ENCODE results near the gene RAI14.

DNA sequence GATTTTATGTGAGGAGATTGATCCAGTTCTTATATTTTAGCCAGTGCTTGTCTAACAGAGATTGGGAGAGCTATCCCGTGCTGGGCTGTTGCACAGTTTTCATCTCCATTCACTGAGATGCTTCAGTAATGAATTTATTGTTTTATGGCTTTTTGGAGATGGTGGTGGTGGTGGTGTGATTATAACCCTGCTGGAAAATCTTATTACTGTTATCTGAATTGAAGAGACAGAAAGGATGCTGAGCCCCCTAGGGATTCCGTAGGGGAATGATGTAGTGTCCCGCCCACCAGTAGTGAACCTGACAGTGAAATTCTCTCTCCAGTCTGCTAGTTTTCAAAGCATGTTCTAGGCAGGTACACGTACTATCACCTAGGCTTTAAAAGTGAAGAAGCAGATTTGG lies 1.9 kb downstream of the RAI14 start:
- TF ChIP-seq, protein P1, sequence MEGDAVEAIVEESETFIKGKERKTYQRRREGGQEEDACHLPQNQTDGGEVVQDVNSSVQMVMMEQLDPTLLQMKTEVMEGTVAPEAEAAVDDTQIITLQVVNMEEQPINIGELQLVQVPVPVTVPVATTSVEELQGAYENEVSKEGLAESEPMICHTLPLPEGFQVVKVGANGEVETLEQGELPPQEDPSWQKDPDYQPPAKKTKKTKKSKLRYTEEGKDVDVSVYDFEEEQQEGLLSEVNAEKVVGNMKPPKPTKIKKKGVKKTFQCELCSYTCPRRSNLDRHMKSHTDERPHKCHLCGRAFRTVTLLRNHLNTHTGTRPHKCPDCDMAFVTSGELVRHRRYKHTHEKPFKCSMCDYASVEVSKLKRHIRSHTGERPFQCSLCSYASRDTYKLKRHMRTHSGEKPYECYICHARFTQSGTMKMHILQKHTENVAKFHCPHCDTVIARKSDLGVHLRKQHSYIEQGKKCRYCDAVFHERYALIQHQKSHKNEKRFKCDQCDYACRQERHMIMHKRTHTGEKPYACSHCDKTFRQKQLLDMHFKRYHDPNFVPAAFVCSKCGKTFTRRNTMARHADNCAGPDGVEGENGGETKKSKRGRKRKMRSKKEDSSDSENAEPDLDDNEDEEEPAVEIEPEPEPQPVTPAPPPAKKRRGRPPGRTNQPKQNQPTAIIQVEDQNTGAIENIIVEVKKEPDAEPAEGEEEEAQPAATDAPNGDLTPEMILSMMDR (conservative IDR thresholded peaks at IDR 0.05; ENCODE audit: low read length): no peak
- no peak for TF ChIP-seq EZH2phosphoT487 (IDR thresholded peaks at IDR 0.05; ENCODE audit: borderline replicate concordance, low read depth, low read length)
